Medulla oblongata (tissue), 1 donor: ENCODE data around the gene KRTAP2-2.
"Not testable (repeated sequence)": the region's sequence is repeated elsewhere in the genome, so short reads cannot be mapped to it uniquely, and the experiment has no call there.

Experiments used
- DNase-seq: peaks from one replicate; pipeline ENCODE4 v3.0.0-alpha.2; 2015; ENCODE audit errors: extremely low spot score

The KRTAP2-2 gene

GRCh38 chr17:41065016-41065689 is 10.1 kb upstream of the KRTAP2-2 start:
- DNase-seq = not testable (repeated sequence)

- DNase-seq = no peak
These were observed 9.3 kb upstream of the KRTAP2-2 start for GRCh38 chr17:41064301-41064700.

GRCh38 chr17:41063449-41063848 is 8.4 kb upstream of the KRTAP2-2 start:
- no peak for DNase-seq

- DNase-seq = no peak
These were observed 6.9 kb upstream of the KRTAP2-2 start for GRCh38 chr17:41061964-41062363.

- DNase-seq = no peak
These were observed 5.1 kb upstream of the KRTAP2-2 start, which contains the start of gene KRTAP2-3 for GRCh38 chr17:41060052-41060604. KRTAP2-3 (minus strand) TSS chr17:41060114; CDS start chr17:41060050, 64 bp downstream.

GRCh38 chr17:41059276-41060051 is 4.4 kb upstream of the KRTAP2-2 start:
- DNase-seq = not testable (repeated sequence)

GRCh38 chr17:41058741-41059140 is 3.7 kb upstream of the KRTAP2-2 start:
- DNase-seq = no peak

- DNase-seq = no peak
These were observed 2.5 kb upstream of the KRTAP2-2 start for GRCh38 chr17:41057547-41057946.

- DNase-seq = not testable (repeated sequence)
These were observed 474 bp downstream of the KRTAP2-2 start for GRCh38 chr17:41054556-41054955.

GRCh38 chr17:41054025-41054424 is 1.0 kb downstream of the KRTAP2-2 start:
- DNase-seq = no peak

GRCh38 chr17:41052566-41052965 is 2.5 kb downstream of the KRTAP2-2 start:
- DNase-seq = no peak

GRCh38 chr17:41049110-41049509 is 5.9 kb downstream of the KRTAP2-2 start:
- no peak for DNase-seq

GRCh38 chr17:41048441-41048840 is 6.6 kb downstream of the KRTAP2-2 start:
- DNase-seq = no peak

- DNase-seq = not testable (repeated sequence)
These were observed 8.1 kb downstream of the KRTAP2-2 start, which contains the start of gene KRTAP2-1 for GRCh38 chr17:41046735-41047465. KRTAP2-1 (minus strand) TSS chr17:41047316; CDS start chr17:41047267, 49 bp downstream.

GRCh38 chr17:41042953-41043352 is 12.1 kb downstream of the KRTAP2-2 start:
- no peak for DNase-seq

- not testable (repeated sequence) for DNase-seq
These were observed 14.1 kb downstream of the KRTAP2-2 start, which contains the start of gene KRTAP1-1 for GRCh38 chr17:41040783-41041571. KRTAP1-1 (minus strand) TSS chr17:41041450; CDS start chr17:41041397, 53 bp downstream.

- DNase-seq = no peak
These were observed 17.1 kb downstream of the KRTAP2-2 start for GRCh38 chr17:41037853-41038350.

- DNase-seq = not testable (repeated sequence)
These were observed 20.6 kb downstream of the KRTAP2-2 start, which contains the start of gene KRTAP1-3 for GRCh38 chr17:41034346-41034935. KRTAP1-3 (minus strand) TSS chr17:41034874; CDS start chr17:41034821, 53 bp downstream.

GRCh38 chr17:41029633-41030245 is 25.3 kb downstream of the KRTAP2-2 start, which contains the start of gene KRTAP1-4:
KRTAP1-4 (minus strand) TSS chr17:41030195; CDS start chr17:41030078, 117 bp downstream.
- DNase-seq = no peak
